Rectal smooth muscle tissue (tissue), 1 donor: Measurements from ENCODE around the gene JAKMIP2.

Experiments used
- H3K27ac ChIP-seq: one replicate; pipeline ENCODE4 v1.7.0; 2013; ENCODE audit warnings: low read depth, low read length, inconsistent platforms
- H3K27me3 ChIP-seq: one replicate; pipeline ENCODE4 v1.7.0; 2013; ENCODE audit warnings: low read length; ENCODE audit not compliant: control insufficient read depth, insufficient read depth
- H3K36me3 ChIP-seq: one replicate; pipeline ENCODE4 v1.7.0; 2013; ENCODE audit warnings: low read length; ENCODE audit not compliant: control insufficient read depth, insufficient read depth
- H3K4me1 ChIP-seq: one replicate; pipeline ENCODE4 v1.7.0; 2013; ENCODE audit warnings: low read length; ENCODE audit not compliant: control insufficient read depth, insufficient read depth
- H3K4me3 ChIP-seq: one replicate; pipeline ENCODE4 v1.7.0; 2013; ENCODE audit warnings: low read length
- H3K9ac ChIP-seq: one replicate; pipeline ENCODE4 v1.7.0; 2013; ENCODE audit warnings: low read length

JAKMIP2 gene

DNA sequence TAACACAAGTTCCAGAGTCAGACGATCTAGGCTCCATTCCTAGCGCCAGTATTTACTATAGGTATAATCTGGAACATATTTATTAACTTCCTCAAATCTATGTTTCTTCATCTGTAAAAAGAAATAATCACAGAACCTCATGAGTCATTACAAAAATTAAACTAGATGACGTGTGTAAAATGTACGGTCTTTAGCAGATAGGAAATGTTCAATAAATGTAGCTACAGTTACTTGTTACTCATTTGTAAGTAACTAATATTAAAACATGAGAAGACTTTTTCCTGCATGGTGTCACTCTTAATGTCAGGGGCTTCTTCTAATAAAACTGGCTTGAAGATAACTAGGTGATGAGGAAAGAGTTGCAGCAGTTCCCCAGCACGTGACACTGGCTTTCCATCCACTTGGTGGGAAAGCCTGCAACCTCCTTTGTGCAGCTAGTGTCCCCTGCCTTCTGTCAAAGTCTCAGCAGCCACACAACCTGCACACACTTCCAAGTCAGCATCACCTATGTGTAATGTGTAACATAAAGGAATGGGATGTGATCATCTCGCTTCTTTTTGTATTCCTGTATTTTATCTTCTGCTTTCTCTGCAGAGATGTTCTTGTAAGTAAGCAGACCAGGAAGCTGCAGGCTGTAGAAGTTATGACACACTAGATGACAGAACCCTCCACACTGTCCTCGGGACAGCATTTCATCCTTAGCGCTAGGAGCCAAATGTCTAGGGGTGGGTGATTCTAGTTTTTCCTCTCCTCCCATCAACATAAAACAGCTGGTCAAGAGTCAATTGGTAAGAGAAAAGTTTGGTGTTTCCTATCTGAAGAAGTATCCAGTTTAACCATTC, 1.8 kb upstream of the JAKMIP2 start:
- Histone ChIP-seq H3K27ac (no peak overlapping the region), H3K27me3 (no peaks in the 10 kb centered on the region)

DNA sequence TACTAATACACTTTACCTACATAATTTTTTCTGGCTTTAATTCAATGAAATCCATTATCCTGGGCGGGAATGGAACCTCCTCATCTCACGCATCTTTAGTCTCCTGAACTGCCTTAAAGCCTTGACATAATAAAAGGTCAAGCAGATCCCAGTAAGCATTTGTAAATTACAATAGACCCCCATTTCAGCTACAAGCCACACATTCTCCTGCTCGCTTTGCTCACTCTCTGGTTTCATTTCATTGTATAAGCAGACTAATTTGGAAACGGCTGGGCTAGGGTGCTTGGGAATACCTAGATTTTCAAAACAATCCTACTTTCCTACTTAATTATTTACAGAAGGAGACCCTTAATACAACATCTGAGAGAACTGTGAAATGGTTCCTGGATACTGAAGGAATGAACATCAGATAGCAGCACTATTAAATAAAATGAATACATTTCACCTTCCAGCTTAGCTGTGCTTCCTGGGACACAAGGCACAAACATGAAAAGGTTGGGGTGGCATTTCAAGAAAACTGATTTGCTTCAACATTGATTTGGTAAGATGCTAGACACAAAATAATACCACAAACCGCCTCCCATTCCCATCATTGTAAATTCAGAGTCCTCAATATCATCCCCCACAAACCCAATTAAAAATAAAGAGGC, 1.5 kb downstream of the JAKMIP2 start:
- H3K9ac ChIP-seq: no peak overlapping the region

More for the DNA sequence above, 1.8 kb upstream of the JAKMIP2 start:
- no peaks in the 10 kb centered on the region for H3K36me3 ChIP-seq
- no peak overlapping the region for H3K4me3 ChIP-seq
- no peak overlapping the region for H3K9ac ChIP-seq
- peaks cover 13% of the 10 kb centered on the region for H3K4me1 ChIP-seq

DNA sequence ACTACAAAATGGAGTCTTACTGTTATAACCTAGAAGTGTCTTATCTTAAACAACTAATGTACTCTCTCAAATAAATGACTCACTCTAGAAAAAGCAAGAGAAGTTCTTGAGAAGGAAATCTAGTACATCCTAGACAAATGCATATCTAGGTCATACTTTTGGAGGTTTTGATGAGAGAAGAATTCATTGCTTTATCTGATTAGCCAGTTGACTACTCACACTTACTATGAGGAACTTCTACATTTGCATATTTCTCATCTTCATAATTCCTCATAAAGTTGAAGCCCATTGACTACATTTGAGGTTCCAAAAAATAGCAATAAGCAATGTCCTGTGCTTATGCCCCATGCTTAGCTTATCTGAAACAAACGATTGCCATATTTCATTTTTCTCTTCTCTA, 2.8 kb downstream of the JAKMIP2 start:
- no peak overlapping the region for H3K4me3 ChIP-seq
- H3K27ac ChIP-seq: no peak overlapping the region
- H3K27me3 ChIP-seq: no peaks in the 10 kb centered on the region
- no peaks in the 10 kb centered on the region for H3K4me1 ChIP-seq
- H3K9ac ChIP-seq: no peak overlapping the region
- no peaks in the 10 kb centered on the region for H3K36me3 ChIP-seq

More for the DNA sequence above, 1.5 kb downstream of the JAKMIP2 start:
- Histone ChIP-seq H3K4me1 (peaks cover 3% of the 10 kb centered on the region), H3K27ac (no peak overlapping the region), H3K4me3 (no peak overlapping the region), H3K27me3 (no peaks in the 10 kb centered on the region), H3K36me3 (no peaks in the 10 kb centered on the region)

GRCh38 chr5:147776989-147777388, 5.5 kb downstream of the JAKMIP2 start:
- Histone ChIP-seq H3K4me3 (no peak overlapping the region), H3K27ac (no peak overlapping the region), H3K4me1 (no peaks in the 10 kb centered on the region), H3K9ac (no peak overlapping the region), H3K36me3 (no peaks in the 10 kb centered on the region), H3K27me3 (no peaks in the 10 kb centered on the region)

DNA sequence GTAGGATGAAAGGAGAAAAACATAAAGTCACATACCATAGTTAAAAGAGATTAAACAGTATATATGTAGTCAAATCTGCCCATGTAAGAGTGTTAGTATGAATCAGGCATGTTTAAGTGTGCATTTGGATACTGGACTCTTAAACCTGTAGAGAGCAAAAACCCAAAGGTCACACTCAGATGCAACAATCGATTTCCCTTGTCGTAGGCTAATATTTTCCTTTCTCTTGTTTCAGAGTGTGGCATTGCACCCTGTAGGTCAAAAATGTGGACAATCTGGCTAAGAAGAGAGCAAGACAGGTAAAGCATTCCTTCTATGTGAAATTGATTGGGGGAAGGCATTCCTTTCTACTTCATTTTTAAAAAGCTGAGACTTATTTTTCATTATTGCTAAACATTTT, 8.9 kb downstream of the JAKMIP2 start:
- Histone ChIP-seq H3K27me3 (no peaks in the 10 kb centered on the region), H3K9ac (no peak overlapping the region), H3K4me1 (no peaks in the 10 kb centered on the region), H3K4me3 (no peak overlapping the region), H3K27ac (no peak overlapping the region), H3K36me3 (no peaks in the 10 kb centered on the region)

- Histone ChIP-seq H3K4me3 (no peak overlapping the region), H3K9ac (no peak overlapping the region), H3K27ac (no peak overlapping the region), H3K36me3 (no peaks in the 10 kb centered on the region), H3K4me1 (no peaks in the 10 kb centered on the region), H3K27me3 (no peaks in the 10 kb centered on the region)
Measured at GRCh38 chr5:147773139-147773538, 9.4 kb downstream of the JAKMIP2 start.

DNA sequence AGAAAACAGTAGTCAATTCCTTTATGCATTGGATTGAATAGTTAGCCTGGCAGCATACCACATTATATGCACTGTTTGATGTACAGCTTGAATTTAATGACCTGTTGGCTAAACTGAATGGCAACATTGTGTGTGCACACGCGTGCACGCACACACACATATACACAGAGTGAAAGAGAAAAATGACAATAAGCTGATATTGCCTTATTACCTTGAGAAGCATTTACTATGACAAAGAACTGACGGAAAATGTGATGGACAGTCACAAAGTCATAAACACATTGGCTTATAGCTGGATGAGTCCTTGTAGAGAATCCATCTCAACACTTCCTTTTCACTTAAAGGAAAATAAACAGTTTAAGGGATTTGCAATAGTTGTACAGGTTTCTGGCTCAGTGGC, 15.5 kb downstream of the JAKMIP2 start:
- Histone ChIP-seq H3K9ac (no peak overlapping the region), H3K36me3 (no peaks in the 10 kb centered on the region), H3K4me1 (no peaks in the 10 kb centered on the region), H3K27me3 (no peaks in the 10 kb centered on the region), H3K4me3 (no peak overlapping the region), H3K27ac (no peak overlapping the region)

- no peak overlapping the region for H3K27ac ChIP-seq
- no peaks in the 10 kb centered on the region for H3K36me3 ChIP-seq
- H3K9ac ChIP-seq: no peak overlapping the region
- no peaks in the 10 kb centered on the region for H3K4me1 ChIP-seq
- no peaks in the 10 kb centered on the region for H3K27me3 ChIP-seq
- no peak overlapping the region for H3K4me3 ChIP-seq
Measured at GRCh38 chr5:147763791-147764525, 18.6 kb downstream of the JAKMIP2 start.

- Histone ChIP-seq H3K4me1 (no peaks in the 10 kb centered on the region), H3K27ac (no peak overlapping the region)
Measured at GRCh38 chr5:147760086-147760875, 22.2 kb downstream of the JAKMIP2 start.

DNA sequence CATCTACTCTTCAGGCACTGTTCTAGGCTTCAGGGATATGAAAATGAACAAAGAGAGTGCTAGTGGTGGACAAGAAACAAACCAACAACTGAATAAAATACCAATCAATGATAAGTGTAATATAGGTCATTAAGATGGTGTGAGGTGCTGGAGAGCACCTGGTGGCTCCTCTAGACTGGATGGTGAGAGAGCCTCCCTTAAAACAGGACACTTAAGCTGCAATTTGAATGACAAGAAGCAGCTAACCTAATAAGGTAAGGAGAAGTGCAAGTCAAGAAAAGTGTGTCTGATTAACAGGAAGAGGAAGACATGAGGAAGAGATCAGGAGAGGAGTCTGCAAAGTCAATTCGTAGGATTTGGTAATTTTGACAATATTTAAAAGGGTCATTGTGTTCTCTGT, 23.1 kb downstream of the JAKMIP2 start:
- Histone ChIP-seq H3K27me3 (no peaks in the 10 kb centered on the region), H3K27ac (no peak overlapping the region), H3K36me3 (no peaks in the 10 kb centered on the region), H3K4me1 (no peaks in the 10 kb centered on the region), H3K4me3 (no peak overlapping the region), H3K9ac (no peak overlapping the region)

More at GRCh38 chr5:147760086-147760875, 22.2 kb downstream of the JAKMIP2 start:
- Histone ChIP-seq H3K9ac (no peak overlapping the region), H3K4me3 (no peak overlapping the region), H3K27me3 (no peaks in the 10 kb centered on the region), H3K36me3 (no peaks in the 10 kb centered on the region)

DNA sequence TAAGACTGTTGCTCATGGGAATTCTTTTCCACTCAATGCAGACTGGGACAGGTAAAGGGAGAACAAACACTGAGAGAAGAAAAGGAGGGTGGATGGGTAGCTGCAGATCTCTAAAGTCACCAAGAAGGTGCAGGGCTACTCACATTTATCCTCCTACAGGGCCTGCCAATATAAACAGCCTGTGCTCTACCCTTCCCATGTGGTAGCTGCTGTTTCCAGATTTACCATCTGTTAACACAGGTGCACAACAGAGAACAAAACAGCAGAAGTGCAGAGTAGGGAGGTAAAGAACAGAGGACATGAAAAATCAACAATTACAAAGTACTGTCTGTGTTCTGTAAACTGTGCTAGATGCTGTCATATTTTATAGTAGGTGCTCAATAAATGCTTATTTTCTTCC, 26.0 kb downstream of the JAKMIP2 start:
- H3K9ac ChIP-seq: no peak overlapping the region
- no peaks in the 10 kb centered on the region for H3K36me3 ChIP-seq
- H3K27ac ChIP-seq: no peak overlapping the region
- H3K27me3 ChIP-seq: no peaks in the 10 kb centered on the region
- peaks cover 6% of the 10 kb centered on the region for H3K4me1 ChIP-seq
- H3K4me3 ChIP-seq: no peak overlapping the region
